GM18526 (cell line): Measurements from ENCODE around the gene ANKRD60.

ENCODE experiments used
- POLR2A ChIP-seq: IDR thresholded peaks from 3 replicates; pipeline ENCODE4 v1.6.1; 2011; ENCODE audit not compliant: insufficient read length; ENCODE audit errors: extremely low read depth

Gene ANKRD60

GRCh38 chr20:58233881-58234528, 5.6 kb upstream of the ANKRD60 start:
- TF ChIP-seq POLR2A = no peak

- no peak for TF ChIP-seq POLR2A
These were observed 4.9 kb upstream of the ANKRD60 start for GRCh38 chr20:58233393-58233792.

GRCh38 chr20:58231683-58232082, 3.2 kb upstream of the ANKRD60 start:
- no peak for TF ChIP-seq POLR2A

GRCh38 chr20:58229198-58229798, 845 bp upstream of the ANKRD60 start:
- no peak for TF ChIP-seq POLR2A

- TF ChIP-seq POLR2A = no peak
These were observed 360 bp downstream of the ANKRD60 start for GRCh38 chr20:58228103-58228483.

GRCh38 chr20:58227391-58228102, 906 bp downstream of the ANKRD60 start:
- no peak for TF ChIP-seq POLR2A

GRCh38 chr20:58225452-58226200, 2.8 kb downstream of the ANKRD60 start:
- no peak for TF ChIP-seq POLR2A

- no peak for TF ChIP-seq POLR2A
These were observed 3.5 kb downstream of the ANKRD60 start for GRCh38 chr20:58224974-58225373.

GRCh38 chr20:58224097-58224496, 4.4 kb downstream of the ANKRD60 start:
- TF ChIP-seq POLR2A = no peak

- TF ChIP-seq POLR2A = no peak
These were observed 5.0 kb downstream of the ANKRD60 start for GRCh38 chr20:58223358-58223941.

- no peak for TF ChIP-seq POLR2A
These were observed 6.0 kb downstream of the ANKRD60 start for GRCh38 chr20:58222446-58222845.

GRCh38 chr20:58219342-58219700, 9.1 kb downstream of the ANKRD60 start:
- TF ChIP-seq POLR2A = no peak

- TF ChIP-seq POLR2A = no peak
These were observed 9.7 kb downstream of the ANKRD60 start for GRCh38 chr20:58218665-58219341.

GRCh38 chr20:58216334-58216733, 12.1 kb downstream of the ANKRD60 start:
- TF ChIP-seq POLR2A = no peak

- no peak for TF ChIP-seq POLR2A
These were observed 13.3 kb downstream of the ANKRD60 start for GRCh38 chr20:58215116-58215515.
